Measurements from ENCODE around the gene SEMA3G.

DNA sequence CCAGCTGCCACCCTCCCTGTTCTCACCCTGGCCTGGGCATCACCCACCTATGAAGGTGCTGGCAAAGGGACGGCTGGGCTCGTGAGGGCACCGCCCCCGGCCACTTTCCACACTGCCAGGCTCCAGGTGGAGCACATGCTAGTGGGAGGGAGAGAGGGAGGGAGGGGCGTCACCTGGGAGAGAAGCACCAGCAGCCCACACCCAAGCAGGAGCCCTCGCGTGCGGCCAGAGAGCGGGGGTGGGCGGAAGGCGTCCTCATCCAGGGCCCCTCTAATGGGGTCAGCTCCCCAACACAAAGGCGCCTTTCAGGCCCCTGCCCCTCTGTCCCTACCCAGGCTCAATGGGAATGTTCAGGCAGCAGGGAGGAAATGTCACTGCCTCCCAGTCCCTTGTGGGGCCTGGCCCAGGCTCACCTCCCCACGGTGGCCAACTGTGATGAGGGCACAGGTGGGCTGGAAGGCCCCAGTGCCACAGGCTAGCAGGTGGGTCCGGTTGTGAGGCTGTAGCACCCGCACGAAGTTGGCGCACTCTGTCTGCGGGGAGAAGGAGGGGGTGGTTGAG lies 3.1 kb downstream of the SEMA3G start:
- TF ChIP-seq, protein P1, sequence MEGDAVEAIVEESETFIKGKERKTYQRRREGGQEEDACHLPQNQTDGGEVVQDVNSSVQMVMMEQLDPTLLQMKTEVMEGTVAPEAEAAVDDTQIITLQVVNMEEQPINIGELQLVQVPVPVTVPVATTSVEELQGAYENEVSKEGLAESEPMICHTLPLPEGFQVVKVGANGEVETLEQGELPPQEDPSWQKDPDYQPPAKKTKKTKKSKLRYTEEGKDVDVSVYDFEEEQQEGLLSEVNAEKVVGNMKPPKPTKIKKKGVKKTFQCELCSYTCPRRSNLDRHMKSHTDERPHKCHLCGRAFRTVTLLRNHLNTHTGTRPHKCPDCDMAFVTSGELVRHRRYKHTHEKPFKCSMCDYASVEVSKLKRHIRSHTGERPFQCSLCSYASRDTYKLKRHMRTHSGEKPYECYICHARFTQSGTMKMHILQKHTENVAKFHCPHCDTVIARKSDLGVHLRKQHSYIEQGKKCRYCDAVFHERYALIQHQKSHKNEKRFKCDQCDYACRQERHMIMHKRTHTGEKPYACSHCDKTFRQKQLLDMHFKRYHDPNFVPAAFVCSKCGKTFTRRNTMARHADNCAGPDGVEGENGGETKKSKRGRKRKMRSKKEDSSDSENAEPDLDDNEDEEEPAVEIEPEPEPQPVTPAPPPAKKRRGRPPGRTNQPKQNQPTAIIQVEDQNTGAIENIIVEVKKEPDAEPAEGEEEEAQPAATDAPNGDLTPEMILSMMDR (optimal IDR thresholded peaks at IDR 0.05 in 1 of 3, IDR thresholded peaks at IDR 0.05 in 1 of 3, conservative IDR thresholded peaks at IDR 0.05 in 1 of 3; ENCODE audit: extremely low read depth in 1 of 3, insufficient read depth in 2 of 3, low read length in 3 of 3): no peak
- TF ChIP-seq EZH2 (IDR thresholded peaks at IDR 0.05; ENCODE audit: low read length): no peak
